AG09309 (cell line): ENCODE results near the gene DDX51.

Experiments
- DNase-seq: peaks from one replicate; pipeline ENCODE4 v3.0.0-alpha.2; 2010; ENCODE audit warnings: low read depth
- H3K4me3 ChIP-seq: 2 replicates; pipeline ENCODE4 v1.5.1; 2011; ENCODE audit warnings: mild to moderate bottlenecking, low read depth, low read length, moderate library complexity; ENCODE audit not compliant: control insufficient read depth
- TF ChIP-seq, protein P1 (sequence below): IDR thresholded peaks from 2 replicates; pipeline ENCODE4 v1.5.1; 2011; ENCODE audit warnings: mild to moderate bottlenecking, low read depth, low read length, inconsistent platforms; ENCODE audit not compliant: insufficient read depth, control insufficient read depth; ENCODE audit errors: missing control alignments

The DDX51 gene

GRCh38 chr12:132161036-132161781, 17.1 kb upstream of the DDX51 start:
- TF ChIP-seq, protein P1, sequence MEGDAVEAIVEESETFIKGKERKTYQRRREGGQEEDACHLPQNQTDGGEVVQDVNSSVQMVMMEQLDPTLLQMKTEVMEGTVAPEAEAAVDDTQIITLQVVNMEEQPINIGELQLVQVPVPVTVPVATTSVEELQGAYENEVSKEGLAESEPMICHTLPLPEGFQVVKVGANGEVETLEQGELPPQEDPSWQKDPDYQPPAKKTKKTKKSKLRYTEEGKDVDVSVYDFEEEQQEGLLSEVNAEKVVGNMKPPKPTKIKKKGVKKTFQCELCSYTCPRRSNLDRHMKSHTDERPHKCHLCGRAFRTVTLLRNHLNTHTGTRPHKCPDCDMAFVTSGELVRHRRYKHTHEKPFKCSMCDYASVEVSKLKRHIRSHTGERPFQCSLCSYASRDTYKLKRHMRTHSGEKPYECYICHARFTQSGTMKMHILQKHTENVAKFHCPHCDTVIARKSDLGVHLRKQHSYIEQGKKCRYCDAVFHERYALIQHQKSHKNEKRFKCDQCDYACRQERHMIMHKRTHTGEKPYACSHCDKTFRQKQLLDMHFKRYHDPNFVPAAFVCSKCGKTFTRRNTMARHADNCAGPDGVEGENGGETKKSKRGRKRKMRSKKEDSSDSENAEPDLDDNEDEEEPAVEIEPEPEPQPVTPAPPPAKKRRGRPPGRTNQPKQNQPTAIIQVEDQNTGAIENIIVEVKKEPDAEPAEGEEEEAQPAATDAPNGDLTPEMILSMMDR: no peak
- H3K4me3 ChIP-seq: no peak overlapping the region
- DNase-seq: no peak

DNA sequence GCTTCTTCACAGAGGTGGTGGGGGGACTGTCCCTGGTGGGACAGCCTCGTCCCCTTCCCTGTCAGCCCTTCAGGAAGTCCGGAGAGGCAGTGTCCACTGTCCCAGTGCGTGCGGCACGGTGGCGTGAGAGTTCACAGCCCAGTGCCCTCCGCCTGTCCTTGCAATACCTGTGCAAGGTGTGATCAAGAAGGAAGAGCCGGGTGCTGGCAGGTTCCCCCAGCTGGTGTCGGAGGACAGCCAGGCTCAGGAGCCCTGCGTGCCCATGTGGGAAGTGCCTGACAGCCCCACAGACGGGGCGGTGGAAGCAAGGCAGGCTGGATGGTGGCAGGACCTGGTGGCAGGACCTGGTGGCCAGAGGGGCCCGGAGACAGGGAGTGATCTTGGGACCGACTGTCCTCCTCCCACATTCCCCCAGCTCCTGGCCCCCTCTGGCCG, 16.5 kb upstream of the DDX51 start:
- TF ChIP-seq, protein P1: no peak
- H3K4me3 ChIP-seq: no peak overlapping the region
- DNase-seq: no peak

- no peak overlapping the region for H3K4me3 ChIP-seq
- no peak for DNase-seq
- TF ChIP-seq, protein P1: no peak
These were observed 15.9 kb upstream of the DDX51 start for GRCh38 chr12:132160016-132160415.

DNA sequence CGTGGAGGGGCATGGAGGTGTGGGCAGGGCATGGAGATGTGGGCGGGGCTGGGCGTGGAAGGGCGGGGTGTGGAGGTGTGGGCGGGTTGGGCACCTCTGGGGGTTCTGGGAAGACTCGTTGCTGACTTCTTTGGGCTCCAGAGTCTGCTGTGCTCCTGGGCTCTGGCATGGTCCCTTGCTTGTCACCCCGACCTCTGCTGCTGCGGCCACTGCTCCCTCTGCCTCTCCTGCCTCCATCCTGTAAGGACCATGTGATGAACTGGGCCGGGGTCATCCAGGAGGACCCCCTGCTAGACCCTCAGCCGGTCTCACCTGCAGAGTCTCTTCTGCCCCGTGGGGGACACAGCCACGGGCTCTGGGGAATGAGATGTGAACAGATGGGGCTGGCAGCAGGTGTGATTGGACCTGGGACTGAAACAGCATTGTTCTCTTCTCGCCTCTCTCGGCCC, 15.5 kb upstream of the DDX51 start:
- TF ChIP-seq, protein P1: no peak
- no peak for DNase-seq
- no peak overlapping the region for H3K4me3 ChIP-seq

- H3K4me3 ChIP-seq: no peak overlapping the region
- no peak for DNase-seq
- TF ChIP-seq, protein P1: no peak
These were observed 14.8 kb upstream of the DDX51 start for GRCh38 chr12:132158677-132159554.

- no peak overlapping the region for H3K4me3 ChIP-seq
- no peak for DNase-seq
- TF ChIP-seq, protein P1: no peak
These were observed 13.8 kb upstream of the DDX51 start for GRCh38 chr12:132157733-132158409.
